ENCODE data around the gene VIT. TPM values are rescaled to one million over a fixed set of nuclear protein-coding genes. Genes with fewer than 3 reads are reported as not detected.
"Not testable (repeated sequence)": the region's sequence is repeated elsewhere in the genome, so short reads cannot be mapped to it uniquely, and the experiment has no call there.

VIT gene
- polyA plus RNA-seq, 3 donors, result not detected

- H3K4me3 Mint-ChIP-seq, result no peak overlapping the region
- H3K4me2 ChIP-seq (replicated peaks; ENCODE audit: extremely low read depth, low read length, poor library complexity, severe bottlenecking), result no peak overlapping the region
- intact Hi-C loops (cut with micrococcal nuclease), result no loop called here
- H3K36me3 ChIP-seq (replicated peaks in 1 of 2; ENCODE audit: control insufficient read depth in 1 of 2, insufficient read depth in 2 of 2, low read length in 2 of 2), result no peaks in the 10 kb centered on the region
- DNase-seq, result no peak
- H3K4me1 ChIP-seq (ENCODE audit: control insufficient read depth in 1 of 2, insufficient read depth in 2 of 2, low read length in 2 of 2), result no peaks in the 10 kb centered on the region
- no peak for TF ChIP-seq CTCF (IDR thresholded peaks at IDR 0.05)
- no peaks in the 10 kb centered on the region for H3K4me1 Mint-ChIP-seq
- H3K4me3 ChIP-seq (replicated peaks in 1 of 3; ENCODE audit: low read depth in 2 of 3, low read length in 3 of 3), result no peak overlapping the region
- H3K9me3 Mint-ChIP-seq, result peaks cover 0 to 3% (median 0%) of the 10 kb centered on the region in 7 donors
- peaks cover 0 to 2% (median 0%) of the 10 kb centered on the region in 3 donors for H3K27me3 Mint-ChIP-seq (ENCODE audit: low read depth in 3 of 3)
- 96% methylated on average over 7 of the region's 10 CpGs for WGBS (ENCODE audit: insufficient coverage)
- no peak overlapping the region for H2AFZ ChIP-seq (ENCODE audit: insufficient read depth, low read depth, low read length, poor library complexity, severe bottlenecking)
- H3K79me2 ChIP-seq (ENCODE audit: insufficient read depth, low read length), result no peaks in the 10 kb centered on the region
- H3K27ac ChIP-seq (ENCODE audit: low read depth in 1 of 2, low read length in 2 of 2), result no peak overlapping the region
- no peaks in the 10 kb centered on the region for H3K9me3 ChIP-seq (replicated peaks in 1 of 2; ENCODE audit: control insufficient read depth in 1 of 2, insufficient read depth in 1 of 2, low read length in 2 of 2)
- no peaks in the 10 kb centered on the region for H3K36me3 Mint-ChIP-seq
- H3K27ac Mint-ChIP-seq, result no peak overlapping the region
- no peak overlapping the region for H3K9ac ChIP-seq (ENCODE audit: insufficient read depth, low read length, poor library complexity, severe bottlenecking)
- H3K27me3 ChIP-seq (ENCODE audit: control insufficient read depth in 2 of 2, insufficient read depth in 2 of 2, low read length in 2 of 2), result no peaks in the 10 kb centered on the region
- no peaks in the 10 kb centered on the region for H4K20me1 ChIP-seq (ENCODE audit: insufficient read depth, low read length)
Measured at GRCh38 chr2:36823862-36824261, 127.4 kb downstream of the VIT start.

- Mint-ChIP-seq H3K36me3 (no peaks in the 10 kb centered on the region), H3K4me3 (no peak overlapping the region), H3K4me1 (no peaks in the 10 kb centered on the region), H3K9me3 (peaks cover 0 to 3% (median 0%) of the 10 kb centered on the region in 7 donors), H3K27me3 (ENCODE audit: low read depth in 3 of 3) (peaks cover 0 to 2% (median 0%) of the 10 kb centered on the region in 3 donors), H3K27ac (no peak overlapping the region)
- no peaks in the 10 kb centered on the region for H3K27me3 ChIP-seq (ENCODE audit: control insufficient read depth in 2 of 2, insufficient read depth in 2 of 2, low read length in 2 of 2)
- no peaks in the 10 kb centered on the region for H3K36me3 ChIP-seq (replicated peaks in 1 of 2; ENCODE audit: control insufficient read depth in 1 of 2, insufficient read depth in 2 of 2, low read length in 2 of 2)
- TF ChIP-seq CTCF (IDR thresholded peaks at IDR 0.05), result no peak
- intact Hi-C loops (cut with micrococcal nuclease), result no loop called here
- no peak overlapping the region for H3K4me3 ChIP-seq (replicated peaks in 1 of 3; ENCODE audit: low read depth in 2 of 3, low read length in 3 of 3)
- no peak overlapping the region for H2AFZ ChIP-seq (ENCODE audit: insufficient read depth, low read depth, low read length, poor library complexity, severe bottlenecking)
- no peak overlapping the region for H3K4me2 ChIP-seq (replicated peaks; ENCODE audit: extremely low read depth, low read length, poor library complexity, severe bottlenecking)
- H3K27ac ChIP-seq (ENCODE audit: low read depth in 1 of 2, low read length in 2 of 2), result no peak overlapping the region
- no peaks in the 10 kb centered on the region for H3K4me1 ChIP-seq (ENCODE audit: control insufficient read depth in 1 of 2, insufficient read depth in 2 of 2, low read length in 2 of 2)
- H3K79me2 ChIP-seq (ENCODE audit: insufficient read depth, low read length), result no peaks in the 10 kb centered on the region
- H3K9me3 ChIP-seq (replicated peaks in 1 of 2; ENCODE audit: control insufficient read depth in 1 of 2, insufficient read depth in 1 of 2, low read length in 2 of 2), result no peaks in the 10 kb centered on the region
- H3K9ac ChIP-seq (ENCODE audit: insufficient read depth, low read length, poor library complexity, severe bottlenecking), result no peak overlapping the region
- H4K20me1 ChIP-seq (ENCODE audit: insufficient read depth, low read length), result no peaks in the 10 kb centered on the region
- no peak for DNase-seq
- 94% methylated on average over 2 of the region's 7 CpGs for WGBS (ENCODE audit: insufficient coverage)
Measured at GRCh38 chr2:36824273-36824672, 127.8 kb downstream of the VIT start.

GRCh38 chr2:36824683-36825082 lies 128.2 kb downstream of the VIT start:
- H3K4me2 ChIP-seq (replicated peaks; ENCODE audit: extremely low read depth, low read length, poor library complexity, severe bottlenecking); DNase-seq; H3K27ac Mint-ChIP-seq; H3K36me3 Mint-ChIP-seq; H2AFZ ChIP-seq (ENCODE audit: insufficient read depth, low read depth, low read length, poor library complexity, severe bottlenecking); H3K79me2 ChIP-seq (ENCODE audit: insufficient read depth, low read length); intact Hi-C loops (cut with micrococcal nuclease); H3K27me3 ChIP-seq (ENCODE audit: control insufficient read depth in 2 of 2, insufficient read depth in 2 of 2, low read length in 2 of 2); H3K4me3 Mint-ChIP-seq; H3K4me1 Mint-ChIP-seq; H3K9me3 ChIP-seq (replicated peaks in 1 of 2; ENCODE audit: control insufficient read depth in 1 of 2, insufficient read depth in 1 of 2, low read length in 2 of 2); H3K4me3 ChIP-seq (replicated peaks in 1 of 3; ENCODE audit: low read depth in 2 of 3, low read length in 3 of 3); H3K9ac ChIP-seq (ENCODE audit: insufficient read depth, low read length, poor library complexity, severe bottlenecking); H3K27me3 Mint-ChIP-seq (ENCODE audit: low read depth in 3 of 3); H4K20me1 ChIP-seq (ENCODE audit: insufficient read depth, low read length); H3K9me3 Mint-ChIP-seq; H3K27ac ChIP-seq (ENCODE audit: low read depth in 1 of 2, low read length in 2 of 2); H3K4me1 ChIP-seq (ENCODE audit: control insufficient read depth in 1 of 2, insufficient read depth in 2 of 2, low read length in 2 of 2); H3K36me3 ChIP-seq (replicated peaks in 1 of 2; ENCODE audit: control insufficient read depth in 1 of 2, insufficient read depth in 2 of 2, low read length in 2 of 2): not testable (repeated sequence)
- WGBS (ENCODE audit: insufficient coverage), result no CpG with 5 or more reads among the region's 2 CpGs
